Germinal center (tissue), 1 donor: ENCODE results near the gene KCNJ6.
A peak's percentile ranks its signal among the peaks of the same experiment; 100 is the strongest.
"Not testable (repeated sequence)": the region's sequence is repeated elsewhere in the genome, so short reads cannot be mapped to it uniquely, and the experiment has no call there.

Experiments
- DNase-seq: peaks from one replicate; pipeline ENCODE4 v3.0.0; 2012; ENCODE audit warnings: mixed read lengths, low spot score

The KCNJ6 gene

GRCh38 chr21:37675202-37675801 lies 241.0 kb downstream of the KCNJ6 start:
- peak; percentile 61 for DNase-seq

GRCh38 chr21:37673801-37674575 lies 242.3 kb downstream of the KCNJ6 start:
- no peak for DNase-seq

DNA sequence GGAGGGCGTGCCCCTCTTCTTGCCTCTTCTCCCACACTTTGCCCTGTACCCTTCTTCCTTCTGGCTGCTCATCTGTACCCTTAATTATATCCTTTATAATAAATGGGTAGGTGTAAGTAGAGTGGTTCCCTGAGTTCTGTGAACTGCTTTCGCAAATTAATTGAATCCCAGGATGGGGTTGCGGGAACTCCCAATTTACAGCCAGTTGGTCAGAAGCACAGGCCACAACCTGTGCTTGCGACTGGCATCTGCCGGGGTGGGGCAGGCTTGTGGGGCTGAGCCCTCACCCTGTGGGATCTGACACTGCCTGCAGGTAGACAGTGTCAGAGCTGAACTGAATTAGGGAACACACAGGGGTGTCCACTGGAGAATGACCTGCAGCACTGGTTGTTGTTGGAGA lies 244.9 kb downstream of the KCNJ6 start:
- no peak for DNase-seq

DNA sequence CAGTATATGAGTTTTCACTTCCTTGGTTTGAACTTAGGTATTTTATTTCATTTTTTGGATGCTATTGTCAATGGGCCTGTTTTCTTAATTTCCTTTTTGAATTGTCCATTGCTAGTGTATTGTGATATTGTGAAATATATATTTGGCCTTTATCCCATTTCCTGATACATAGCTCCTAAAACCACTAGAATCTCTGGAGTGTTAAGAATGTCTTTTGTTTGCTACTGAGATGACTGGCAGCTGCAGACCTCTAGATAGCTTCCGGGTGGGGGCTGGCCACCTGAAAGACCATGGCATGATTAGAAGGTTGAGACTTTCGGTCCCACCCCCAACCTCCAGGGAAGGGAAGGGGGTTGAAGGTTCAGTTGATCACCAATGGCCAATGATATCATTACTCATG lies 245.4 kb downstream of the KCNJ6 start:
- DNase-seq, result no peak

DNA sequence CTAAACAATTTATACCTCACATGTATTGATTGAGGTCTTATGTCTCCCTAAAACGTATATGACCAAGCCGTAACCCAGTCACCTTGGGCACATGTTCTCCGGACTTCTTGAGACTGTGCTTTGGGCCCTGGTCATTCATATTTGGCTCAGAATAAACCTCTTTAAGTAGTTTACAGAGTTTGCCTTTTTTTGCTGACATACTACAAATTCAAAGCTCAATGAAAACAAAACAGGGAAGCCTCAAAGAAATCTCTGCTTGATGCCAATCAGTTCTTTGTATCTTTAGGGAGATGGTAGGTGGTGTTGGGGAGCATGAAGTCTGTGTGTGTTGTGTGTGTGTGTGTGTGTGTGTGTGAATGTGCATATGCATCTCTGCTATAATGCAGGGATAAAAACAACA lies 247.0 kb downstream of the KCNJ6 start:
- DNase-seq, result no peak

GRCh38 chr21:37668462-37669239 lies 247.6 kb downstream of the KCNJ6 start:
- DNase-seq, result no peak

GRCh38 chr21:37667380-37667779 lies 248.9 kb downstream of the KCNJ6 start:
- DNase-seq, result no peak

DNA sequence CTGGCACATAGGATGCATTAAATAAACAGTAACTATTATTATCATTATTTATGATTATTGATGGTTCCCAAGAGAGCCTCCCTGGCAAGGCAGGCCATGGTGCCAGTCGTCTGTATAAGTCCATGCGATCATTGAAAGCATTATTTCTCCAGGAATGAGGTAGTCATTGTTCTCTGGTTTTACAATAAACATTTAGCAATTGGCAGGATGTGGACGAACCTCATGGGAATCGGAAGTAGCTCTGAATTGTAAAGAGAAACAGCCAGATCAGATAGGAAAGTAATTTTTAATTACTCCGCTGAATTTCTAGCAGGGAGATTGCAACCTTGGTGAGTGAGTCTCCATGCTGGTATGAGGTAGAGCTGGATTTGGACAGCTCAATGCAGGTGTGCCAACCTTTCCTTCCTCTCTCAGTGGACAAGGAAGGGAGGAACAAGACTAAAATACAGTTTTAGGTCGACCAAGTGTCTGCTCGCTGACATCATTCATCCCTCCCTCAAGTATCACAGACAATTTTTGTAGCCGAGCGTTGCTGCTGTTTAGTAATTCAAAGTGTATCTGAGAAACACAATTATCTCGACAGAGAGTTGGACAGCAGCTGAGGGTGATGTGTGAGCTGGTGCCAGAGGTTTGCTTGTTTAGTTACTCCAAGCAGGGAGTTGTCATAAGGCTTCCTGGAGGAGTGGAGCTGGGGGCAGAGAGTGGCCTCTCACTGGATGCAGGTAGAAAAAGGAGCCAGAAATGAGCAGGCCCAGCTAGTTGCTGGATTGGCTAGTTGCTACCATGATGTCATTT lies 250.8 kb downstream of the KCNJ6 start:
- DNase-seq, result no peak

DNA sequence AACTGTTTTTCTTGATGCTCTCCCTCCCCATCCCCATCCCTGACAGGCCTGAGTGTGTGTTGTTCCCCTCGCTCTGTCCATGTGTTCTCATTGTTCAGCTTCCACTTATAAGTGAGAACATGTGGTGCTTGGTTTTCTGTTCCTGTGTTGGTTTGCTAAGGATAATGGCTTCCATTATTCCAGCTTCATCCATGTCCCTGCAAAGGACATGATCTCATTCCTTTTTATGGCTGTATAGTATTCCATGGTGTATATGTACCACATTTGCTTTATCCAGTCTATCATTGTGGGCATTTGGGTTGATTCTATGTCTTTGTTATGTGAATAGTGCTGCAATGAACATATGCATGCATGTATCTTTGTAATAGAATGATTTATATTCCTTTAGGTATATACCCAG lies 254.0 kb downstream of the KCNJ6 start:
- not testable (repeated sequence) for DNase-seq

DNA sequence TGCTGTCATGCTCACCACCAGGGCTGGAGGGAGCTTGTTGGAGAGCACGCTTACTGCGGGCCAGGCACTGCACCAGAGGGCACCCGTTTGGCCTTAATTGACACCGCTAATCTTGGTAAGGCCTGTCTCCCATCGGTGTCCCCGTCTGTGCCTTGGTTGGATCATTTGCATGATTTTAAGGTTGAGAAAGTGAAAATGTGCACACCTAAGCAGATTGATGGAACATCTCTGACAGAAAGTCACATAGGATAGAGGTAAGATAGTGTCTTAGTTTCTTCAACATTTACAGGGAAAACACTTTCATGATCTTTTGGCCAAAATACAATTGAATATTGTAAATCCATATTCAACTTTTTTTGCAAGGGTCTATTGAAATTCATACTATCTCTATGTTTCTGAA lies 255.5 kb downstream of the KCNJ6 start:
- no peak for DNase-seq

DNA sequence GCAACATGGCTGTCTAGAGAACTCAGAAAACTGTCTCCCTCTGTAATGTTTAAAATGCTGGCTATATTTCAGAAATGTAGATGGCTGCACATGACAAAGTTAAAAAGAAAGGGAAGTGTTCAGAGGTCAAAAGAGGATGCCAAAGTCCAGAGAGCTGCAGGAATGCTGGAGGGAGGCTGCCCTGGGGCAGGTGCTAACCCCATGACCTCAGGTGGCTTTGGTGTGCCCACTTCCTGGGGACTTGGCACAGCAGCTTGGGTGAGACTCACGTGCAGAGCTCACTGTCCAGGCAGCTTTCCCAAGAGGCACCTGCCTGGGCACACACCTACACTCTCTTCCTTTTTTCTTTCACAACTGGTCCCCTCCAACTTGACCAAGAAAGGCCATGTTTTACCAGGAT lies 256.4 kb downstream of the KCNJ6 start:
- no peak for DNase-seq

DNA sequence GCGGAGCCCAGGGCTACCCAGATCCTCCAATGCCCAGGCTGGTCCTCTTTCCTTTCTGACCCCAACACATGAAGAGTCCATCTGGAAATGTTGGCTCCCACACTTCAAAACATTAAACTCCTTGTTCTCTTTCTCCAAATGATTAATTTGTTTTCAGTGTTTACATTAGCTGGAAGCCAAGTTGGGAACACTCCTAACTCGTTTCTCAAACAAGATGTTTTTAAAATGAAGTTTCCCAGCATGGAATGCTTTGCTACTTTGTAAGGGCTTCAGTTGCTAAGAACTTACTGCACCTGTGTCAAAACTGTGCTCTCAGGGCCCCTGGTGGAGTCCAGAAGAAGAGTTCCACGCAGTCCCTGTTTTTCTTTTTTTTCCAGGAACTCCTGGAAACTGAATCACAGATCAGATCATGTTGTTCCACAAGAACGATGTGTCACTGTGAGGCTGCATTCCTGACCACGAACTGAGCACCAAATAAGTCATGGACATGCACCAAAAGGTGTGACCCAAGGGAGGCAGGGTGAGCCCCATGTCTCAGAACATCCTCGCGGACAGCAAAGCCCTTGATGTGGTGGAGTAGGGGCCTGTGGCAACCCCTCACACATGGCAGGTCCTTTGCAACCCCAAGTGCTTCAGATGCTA lies 257.3 kb downstream of the KCNJ6 start:
- no peak for DNase-seq

DNA sequence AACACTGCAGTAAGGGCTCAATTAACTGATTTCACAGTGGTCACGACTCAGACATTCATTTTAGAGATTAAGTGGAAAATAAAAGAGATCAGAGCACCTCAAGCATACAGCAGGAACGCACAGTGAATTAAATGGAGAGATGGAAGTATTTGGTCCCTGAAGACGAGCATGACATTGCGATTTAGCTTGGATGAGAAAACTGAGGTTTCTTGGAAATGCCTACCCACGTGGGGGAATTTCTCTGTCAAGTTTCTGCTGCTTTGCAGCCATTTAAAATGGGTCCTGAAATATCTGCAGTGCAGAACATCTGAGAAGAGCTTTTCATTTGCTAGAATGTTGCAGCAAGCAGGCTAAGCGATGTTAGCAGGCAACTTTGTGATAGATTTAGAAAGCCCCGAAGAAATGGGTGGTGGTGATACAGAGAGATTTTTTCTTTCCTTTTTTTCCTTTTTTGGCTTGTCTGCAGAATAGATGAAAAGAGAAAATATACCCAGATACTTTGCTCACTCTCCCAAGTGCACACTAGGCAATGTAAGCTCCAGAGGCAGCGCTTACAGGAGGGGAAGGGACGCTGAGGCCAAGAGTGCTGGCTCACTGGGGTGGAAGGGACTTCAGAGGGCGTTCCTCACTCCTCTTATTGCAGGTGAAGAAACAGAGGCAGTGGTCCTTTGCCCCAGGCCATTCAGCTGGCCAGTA lies 258.0 kb downstream of the KCNJ6 start:
- DNase-seq, result no peak

GRCh38 chr21:37656899-37657298 lies 259.4 kb downstream of the KCNJ6 start:
- no peak for DNase-seq

- no peak for DNase-seq
Measured at GRCh38 chr21:37655611-37656300, 260.5 kb downstream of the KCNJ6 start.

GRCh38 chr21:37654596-37654995 lies 261.7 kb downstream of the KCNJ6 start:
- DNase-seq, result no peak

DNA sequence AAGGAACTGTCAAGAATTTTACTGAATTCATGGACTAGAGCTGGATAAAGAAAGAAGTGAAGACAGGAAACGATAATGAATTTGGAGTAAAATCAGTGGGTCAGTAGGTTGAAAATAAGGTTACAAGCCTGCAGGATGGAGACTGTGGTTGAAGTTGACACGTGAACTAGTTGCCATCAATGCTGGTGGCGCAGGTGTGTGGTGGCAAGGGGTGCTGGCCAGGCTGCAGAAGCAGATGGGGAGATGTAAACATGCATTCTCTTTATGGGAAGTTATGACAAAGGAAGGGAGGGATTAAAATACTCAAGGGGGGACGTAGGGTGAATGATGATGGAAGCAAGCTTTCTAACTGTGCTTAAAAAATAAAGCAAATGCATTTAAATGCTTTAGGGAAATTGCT lies 263.1 kb downstream of the KCNJ6 start:
- no peak for DNase-seq

DNA sequence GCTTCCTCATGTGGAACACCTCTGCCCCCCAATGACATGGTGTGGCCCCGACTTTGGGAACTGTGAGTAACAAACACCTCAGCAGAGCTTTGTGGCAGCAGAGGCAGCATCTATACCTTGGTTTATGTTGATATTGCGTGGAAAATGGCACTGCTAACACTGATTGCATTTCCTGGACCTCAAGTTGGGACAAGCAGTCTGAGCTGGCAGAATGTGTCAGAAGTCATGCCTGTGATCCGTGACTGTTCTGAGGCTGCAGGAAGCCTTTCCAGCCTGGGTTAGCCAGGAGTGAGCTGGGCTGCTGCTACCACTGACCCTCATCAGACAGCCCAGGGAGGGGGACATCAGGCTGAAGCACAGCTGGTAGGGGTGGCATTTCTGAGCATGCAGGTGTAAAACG lies 268.5 kb downstream of the KCNJ6 start:
- no peak for DNase-seq

DNA sequence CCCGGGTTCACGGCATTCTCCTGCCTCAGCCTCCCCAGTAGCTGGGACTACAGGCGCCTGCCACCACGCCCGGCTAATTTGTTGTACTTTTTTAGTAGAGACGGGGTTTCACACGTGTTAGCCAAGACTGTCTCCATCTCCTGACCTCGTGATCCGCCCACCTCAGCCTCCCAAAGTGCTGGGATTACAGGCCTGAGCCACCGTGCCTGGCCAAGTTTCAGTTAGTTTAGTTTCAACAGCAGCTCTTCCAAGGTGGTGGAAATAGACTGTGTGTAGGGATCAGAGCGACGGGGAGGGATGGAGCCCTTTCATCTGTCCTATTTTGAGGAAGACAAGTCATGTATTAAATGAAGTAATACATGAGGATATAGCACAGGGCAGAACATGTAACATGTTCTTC lies 269.5 kb downstream of the KCNJ6 start:
- not testable (repeated sequence) for DNase-seq

DNA sequence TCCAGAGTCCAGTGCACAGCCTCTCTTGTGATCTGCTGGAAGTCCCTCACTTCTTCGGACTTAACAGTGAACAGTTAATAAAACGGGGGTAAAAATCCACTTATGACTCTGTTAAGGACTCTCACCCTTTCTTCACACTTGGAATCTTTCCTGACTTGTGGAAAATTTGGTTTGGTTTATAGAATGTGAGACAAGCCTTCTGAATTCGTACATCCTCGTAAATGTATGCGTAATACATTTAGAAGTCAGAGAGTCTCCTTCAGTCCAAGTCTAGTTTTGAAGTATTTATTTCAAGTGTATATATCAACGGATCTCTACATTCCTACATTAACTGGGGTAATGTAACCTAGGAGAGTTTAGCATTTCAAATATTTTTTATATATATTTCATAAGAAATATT lies 270.4 kb downstream of the KCNJ6 start:
- DNase-seq, result no peak

DNA sequence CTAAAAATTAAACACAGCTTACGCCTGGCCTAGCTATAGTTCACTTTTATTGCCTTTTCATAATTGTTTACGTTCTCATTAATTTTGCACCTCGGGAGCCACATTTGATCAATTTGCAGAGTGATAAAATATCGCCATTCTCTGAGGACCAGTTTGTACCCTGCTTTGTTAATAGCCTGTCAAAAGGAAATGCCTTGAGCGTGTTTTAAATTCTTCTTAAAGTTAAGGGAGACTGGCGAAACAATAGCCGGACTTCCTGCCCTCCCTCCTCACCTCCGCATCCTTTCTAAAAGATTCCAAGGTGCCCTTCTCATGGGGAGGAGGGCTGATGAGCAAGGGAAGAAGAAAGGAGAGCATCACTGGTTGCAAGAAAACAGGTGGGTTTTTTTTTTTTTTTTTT lies 271.6 kb downstream of the KCNJ6 start:
- DNase-seq, result no peak
